ENCODE results near the gene ADSL.

- TF ChIP-seq EZH2 (IDR thresholded peaks at IDR 0.05; ENCODE audit: low read length, missing control alignments) = no peak
- TF ChIP-seq, protein P1, sequence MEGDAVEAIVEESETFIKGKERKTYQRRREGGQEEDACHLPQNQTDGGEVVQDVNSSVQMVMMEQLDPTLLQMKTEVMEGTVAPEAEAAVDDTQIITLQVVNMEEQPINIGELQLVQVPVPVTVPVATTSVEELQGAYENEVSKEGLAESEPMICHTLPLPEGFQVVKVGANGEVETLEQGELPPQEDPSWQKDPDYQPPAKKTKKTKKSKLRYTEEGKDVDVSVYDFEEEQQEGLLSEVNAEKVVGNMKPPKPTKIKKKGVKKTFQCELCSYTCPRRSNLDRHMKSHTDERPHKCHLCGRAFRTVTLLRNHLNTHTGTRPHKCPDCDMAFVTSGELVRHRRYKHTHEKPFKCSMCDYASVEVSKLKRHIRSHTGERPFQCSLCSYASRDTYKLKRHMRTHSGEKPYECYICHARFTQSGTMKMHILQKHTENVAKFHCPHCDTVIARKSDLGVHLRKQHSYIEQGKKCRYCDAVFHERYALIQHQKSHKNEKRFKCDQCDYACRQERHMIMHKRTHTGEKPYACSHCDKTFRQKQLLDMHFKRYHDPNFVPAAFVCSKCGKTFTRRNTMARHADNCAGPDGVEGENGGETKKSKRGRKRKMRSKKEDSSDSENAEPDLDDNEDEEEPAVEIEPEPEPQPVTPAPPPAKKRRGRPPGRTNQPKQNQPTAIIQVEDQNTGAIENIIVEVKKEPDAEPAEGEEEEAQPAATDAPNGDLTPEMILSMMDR (conservative IDR thresholded peaks at IDR 0.05 in 1 of 2, IDR thresholded peaks at IDR 0.05 in 1 of 2; ENCODE audit: low read depth in 1 of 2, low read length in 2 of 2) = no peak
Measured at GRCh38 chr22:40324468-40325305, 21.6 kb upstream of the ADSL start.

All from fibroblast of lung (primary cell).